Fibroblast of mammary gland (primary cell): Measurements from ENCODE around the gene GALNS.

Experiments used
- DNase-seq: peaks from one replicate; pipeline ENCODE4 v3.0.0-alpha.2; 2010; ENCODE audit warnings: low read depth
- H3K4me3 ChIP-seq: 2 replicates; pipeline ENCODE4 v1.5.1; 2011; ENCODE audit warnings: low read depth, mild to moderate bottlenecking, low read length, moderate library complexity; ENCODE audit not compliant: control insufficient read depth
- CTCF ChIP-seq: conservative IDR thresholded peaks from 2 replicates; pipeline ENCODE4 v1.5.1; 2011; ENCODE audit warnings: low read depth, low read length, inconsistent platforms; ENCODE audit not compliant: control insufficient read depth, insufficient read depth

Gene GALNS

GRCh38 chr16:88863426-88863825, 6.7 kb upstream of the GALNS start:
- no peak overlapping the region for H3K4me3 ChIP-seq
- no peak for TF ChIP-seq CTCF
- DNase-seq = no peak

- TF ChIP-seq CTCF = no peak
- DNase-seq = no peak
- H3K4me3 ChIP-seq = no peak overlapping the region
These were observed 6.2 kb upstream of the GALNS start for GRCh38 chr16:88862968-88863367.

GRCh38 chr16:88861359-88861758, 4.6 kb upstream of the GALNS start:
- no peak for TF ChIP-seq CTCF
- no peak for DNase-seq
- no peak overlapping the region for H3K4me3 ChIP-seq

GRCh38 chr16:88859381-88860091, 2.8 kb upstream of the GALNS start:
- H3K4me3 ChIP-seq = no peak overlapping the region

GRCh38 chr16:88857728-88858339, 1.1 kb upstream of the GALNS start:
- H3K4me3 ChIP-seq = peak overlapping the region; percentile 97
- peak; percentile 76 for DNase-seq
- TF ChIP-seq CTCF = peak; percentile 85

More at GRCh38 chr16:88859381-88860091, 2.8 kb upstream of the GALNS start:
- TF ChIP-seq CTCF = no peak
- DNase-seq = no peak

GRCh38 chr16:88856122-88856827, 472 bp downstream of the GALNS start:
- DNase-seq = no peak
- H3K4me3 ChIP-seq = peak overlapping the region; percentile 53
- TF ChIP-seq CTCF = no peak
